ENCODE data around the gene GABBR2. TPM values are rescaled to one million over a fixed set of nuclear protein-coding genes. Genes with fewer than 3 reads are reported as not detected.
A peak's percentile ranks its signal among the peaks of the same experiment; 100 is the strongest.

The GABBR2 gene
- total and polyA plus RNA-seq, 9 of the 15 experiments (the other 6 are each of a cell fraction or from before 2014, with no cell fraction given), result 0.15 to 1.9 (median 0.32) TPM

- TF ChIP-seq STAT5A (IDR thresholded peaks at IDR 0.05; ENCODE audit: borderline replicate concordance, low read length) (no peak), NUFIP1 (IDR thresholded peaks at IDR 0.05; ENCODE audit: partially characterized antibody) (peak; percentile 67), PCBP1 (IDR thresholded peaks at IDR 0.05; ENCODE audit: low read depth, low read length, poor library complexity, severe bottlenecking) (no peak), ZNF3 (CRISPR knock-in tag; IDR thresholded peaks at IDR 0.05) (no peak), ZC3H8 (IDR thresholded peaks at IDR 0.05) (no peak), KAT7 (CRISPR knock-in tag; IDR thresholded peaks at IDR 0.05; ENCODE audit: borderline replicate concordance) (no peak), MIER1 (IDR thresholded peaks at IDR 0.05; ENCODE audit: low read depth) (no peak; the same call in 1 of the 2 replicates), NCOA2 (IDR thresholded peaks at IDR 0.05; ENCODE audit: partially characterized antibody in 2 of 2) (no peak), DEAF1 (CRISPR knock-in tag; IDR thresholded peaks at IDR 0.05) (no peak), PATZ1 (CRISPR knock-in tag; IDR thresholded peaks at IDR 0.05; ENCODE audit: borderline replicate concordance) (no peak), GTF2A2 (tag; IDR thresholded peaks at IDR 0.05) (no peak), ZNF282 (CRISPR knock-in tag; IDR thresholded peaks at IDR 0.05) (no peak), CHAMP1 (IDR thresholded peaks at IDR 0.05) (no peak), HDAC1 (IDR thresholded peaks at IDR 0.05) (peak in 1 of 2 experiments; percentile 90; a peak in 2 of 4 replicates), USF2 (CRISPR knock-in tag; IDR thresholded peaks at IDR 0.05) (no peak), TOE1 (IDR thresholded peaks at IDR 0.05; ENCODE audit: borderline replicate concordance) (peak; percentile 56; the same call in 1 of the 2 replicates), TOE1 (CRISPR knock-in tag; IDR thresholded peaks at IDR 0.05; ENCODE audit: borderline replicate concordance, low read depth) (no peak)
Measured at GRCh38 chr9:98575379-98576346, 133.1 kb downstream of the GABBR2 start (continued).

Measured in K562 (cell line).